HCT116 (cell line): ENCODE data around the gene PAX8. TPM values are rescaled to one million over a fixed set of nuclear protein-coding genes. Genes with fewer than 3 reads are reported as not detected.

Source experiments
- ATAC-seq: fragments of 200-7000 bp; cut with Tn5 transposase; 2 replicates; pipeline ENCODE4 v1.9.1; 2020; ENCODE audit warnings: mild to moderate bottlenecking, moderate library complexity
- BruUV-seq: library from RNA; stranded (reverse); fragments of 400-500 nt; replicated peaks from 2 replicates; lab custom pipeline; 2021; lab: Mats Ljungman, UMichigan
- CTCF ChIA-PET: fragments of 300-600 bp; sonication (Branson Sonifier 250); formaldehyde crosslinking; loops from one replicate; lab custom pipeline; 2021; ENCODE audit warnings: antibody characterized with exemption; lab: Charles Lee
- POLR2A ChIA-PET: fragments of 300-600, 350-600 bp; sonication (Branson Sonifier 250); formaldehyde crosslinking; loops from one replicate; lab custom pipeline; 2021; ENCODE audit warnings: antibody characterized with exemption; lab: Charles Lee
- RAD21 ChIA-PET, 2 experiments: fragments of 300-600 bp; sonication (Branson Sonifier 250); formaldehyde crosslinking; loops; one replicate each; lab custom pipeline; 2023; ENCODE audit warnings: low total read pairs in 2 of 2; ENCODE audit not compliant: uncharacterized antibody in 2 of 2, unreplicated experiment in 2 of 2, low non-redundant PET in 1 of 2; lab: Charles Lee
- DNase-seq: peaks from one replicate; pipeline ENCODE4 v3.0.0-alpha.2; 2010; ENCODE audit warnings: low read depth, low spot score
- H2AFZ ChIP-seq: fragments of 200-600 bp; shearing (Covaris generic), sonication (generic); 2 replicates; pipeline ENCODE4 v1.6.1; 2017; ENCODE audit warnings: low read depth, mixed run types, mixed read lengths, antibody characterized with exemption, low read length; ENCODE audit not compliant: poor library complexity, severe bottlenecking
- H3K27ac ChIP-seq: 2 replicates; pipeline ENCODE4 v1.5.1; 2012; ENCODE audit warnings: low read depth, low read length
- H3K27me3 ChIP-seq: fragments of 200-600 bp; sonication (generic); 2 replicates; pipeline ENCODE4 v1.6.1; 2016; ENCODE audit warnings: mixed run types, low read length, mixed read lengths; ENCODE audit not compliant: insufficient read depth
- H3K36me3 ChIP-seq, 2 experiments: fragments of 200-500 bp in 1 of 2; fragments of 200-600 bp in 1 of 2; sonication (Bioruptor generic) in 1 of 2; sonication (generic) in 1 of 2; 2 replicates each; pipeline versions ENCODE4 v1.5.1 to v1.6.1; 2014 to 2016; ENCODE audit warnings: low read length in 2 of 2, inconsistent platforms in 1 of 2, mixed read lengths in 1 of 2, mixed run types in 1 of 2; ENCODE audit not compliant: insufficient read depth in 2 of 2, control insufficient read depth in 1 of 2
- H3K4me1 ChIP-seq, 2 experiments: fragments of 200-600 bp in 1 of 2; sonication (generic) in 1 of 2; 2 replicates each; pipeline versions ENCODE4 v1.5.1 to v1.6.1; 2012 to 2017; ENCODE audit warnings: low read length in 2 of 2, inconsistent platforms in 1 of 2, mild to moderate bottlenecking in 1 of 2, mixed read lengths in 1 of 2, mixed run types in 1 of 2, moderate library complexity in 1 of 2; ENCODE audit not compliant: insufficient read depth in 2 of 2, control insufficient read depth in 1 of 2
- H3K4me2 ChIP-seq: fragments of 200-600 bp; sonication (generic); 2 replicates; pipeline ENCODE4 v1.6.1; 2017; ENCODE audit warnings: mixed run types, low read length, mixed read lengths
- H3K4me3 ChIP-seq, 2 experiments: fragments of 200-600 bp in 1 of 2; sonication (generic) in 1 of 2; replicated peaks in 1 of 2; 2 replicates each; pipeline ENCODE4 v1.5.1; 2011 to 2016; ENCODE audit warnings: low read length in 2 of 2, control low read depth in 1 of 2, low read depth in 1 of 2, mild to moderate bottlenecking in 1 of 2, mixed read lengths in 1 of 2, mixed run types in 1 of 2
- H3K79me2 ChIP-seq: fragments of 200-600 bp; sonication (generic); 2 replicates; pipeline ENCODE4 v1.6.1; 2017; ENCODE audit warnings: mild to moderate bottlenecking, mixed run types, low read length, moderate library complexity, mixed read lengths; ENCODE audit not compliant: insufficient read depth
- H3K9ac ChIP-seq: fragments of 200-600 bp; sonication (generic); 2 replicates; pipeline ENCODE4 v1.6.1; 2016; ENCODE audit warnings: low read length, mixed read lengths
- H3K9me2 ChIP-seq: fragments of 200-600 bp; sonication (generic), shearing (Covaris generic); 2 replicates; pipeline ENCODE4 v1.6.1; 2017; ENCODE audit warnings: mixed run types, mild to moderate bottlenecking, moderate library complexity; ENCODE audit not compliant: insufficient read depth
- H3K9me3 ChIP-seq, 2 experiments: fragments of 200-500 bp in 1 of 2; fragments of 200-600 bp in 1 of 2; sonication (Bioruptor generic) in 1 of 2; sonication (generic) in 1 of 2; 2 replicates each; pipeline ENCODE4 v1.6.1; 2014 to 2017; ENCODE audit warnings: low read length in 2 of 2, mixed read lengths in 2 of 2, inconsistent platforms in 1 of 2, low read depth in 1 of 2, mild to moderate bottlenecking in 1 of 2, mixed run types in 1 of 2, moderate library complexity in 1 of 2; ENCODE audit not compliant: control insufficient read depth in 1 of 2, insufficient read depth in 1 of 2
- H4K20me1 ChIP-seq: fragments of 200-600 bp; sonication (generic), shearing (Covaris generic); 2 replicates; pipeline ENCODE4 v1.6.1; 2017; ENCODE audit warnings: mixed run types, mild to moderate bottlenecking, moderate library complexity; ENCODE audit not compliant: insufficient read depth
- JUND ChIP-seq: IDR thresholded peaks from 2 replicates; pipeline ENCODE4 v1.6.1; 2012
- POLR2A ChIP-seq: IDR thresholded peaks from 2 replicates; pipeline ENCODE4 v1.7.0; 2011; ENCODE audit warnings: borderline replicate concordance; ENCODE audit not compliant: insufficient read depth, insufficient read length; ENCODE audit errors: extremely low read depth
- RAD21 ChIP-seq: IDR thresholded peaks from 2 replicates; pipeline ENCODE4 v1.6.1; 2012; ENCODE audit warnings: low read depth, mild to moderate bottlenecking
- SRF ChIP-seq: IDR thresholded peaks from 2 replicates; pipeline ENCODE4 v1.6.1; 2012; ENCODE audit warnings: low read depth
- intact Hi-C: fragments of 100-400 bp; cut with micrococcal nuclease; formaldehyde crosslinking; loops from 2 replicates; pipeline ENCODE4 v1.10.0; 2022
- total RNA-seq: library from RNA; stranded (reverse); gene quantifications from one replicate; pipeline ENCODE4 v1.2.1, GENCODE V29; 2021; ENCODE audit not compliant: unreplicated experiment
- TF ChIP-seq, protein P1 (sequence below): IDR thresholded peaks from 2 replicates; pipeline ENCODE4 v1.6.1; 2012
- TF ChIP-seq, protein P2 (sequence below): IDR thresholded peaks from 2 replicates; pipeline ENCODE4 v1.6.1; 2012; ENCODE audit warnings: low read depth
- TF ChIP-seq, protein P3 (sequence below), 3 experiments: fragments of 200-600 bp in 1 of 3; sonication (generic) in 1 of 3; IDR thresholded peaks in 2 of 3; conservative IDR thresholded peaks in 1 of 3; 2 replicates each; pipeline ENCODE4 v1.5.1; 2012 to 2017; ENCODE audit warnings: low read depth in 2 of 3, low read length in 2 of 3, antibody characterized with exemption in 1 of 3, borderline replicate concordance in 1 of 3, control low read depth in 1 of 3, mild to moderate bottlenecking in 1 of 3, mixed read lengths in 1 of 3, mixed run types in 1 of 3, moderate library complexity in 1 of 3; ENCODE audit not compliant: insufficient read depth in 1 of 3

The PAX8 gene
- total RNA-seq, 1 experiment from 2014 or later, result 4.4 TPM

DNA sequence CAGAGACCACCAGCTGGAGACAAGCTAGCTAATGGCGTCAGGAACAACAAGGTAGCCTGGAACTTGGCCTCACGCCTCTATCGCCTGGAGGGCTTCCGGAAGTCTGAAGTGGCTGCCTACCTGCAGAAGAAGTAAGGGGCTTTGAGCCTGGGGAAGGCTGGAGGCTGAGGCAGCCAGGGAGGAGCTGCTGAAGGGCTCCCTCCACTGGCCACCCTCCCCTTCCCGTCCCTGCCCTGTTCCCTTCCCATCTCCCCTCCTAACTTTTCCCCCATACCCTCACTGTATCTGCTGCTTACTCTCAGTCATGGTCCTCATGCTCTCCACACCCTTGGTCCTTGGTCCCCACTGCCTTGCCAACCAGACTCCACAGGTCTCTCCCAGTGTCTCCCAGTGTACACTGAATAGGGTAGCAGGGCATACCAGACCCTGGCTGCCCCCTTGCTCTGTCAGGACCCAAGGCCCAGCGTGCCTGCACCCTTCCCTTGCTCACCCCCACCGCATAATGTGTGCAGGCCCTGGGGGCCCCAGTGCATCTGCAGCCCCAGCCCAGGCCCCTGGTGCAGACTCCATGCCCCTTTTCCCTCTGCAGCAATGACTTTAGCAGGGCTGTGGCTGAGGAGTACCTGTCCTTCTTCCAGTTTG lies 86.1 kb downstream of the PAX8 start:
- H3K27me3 ChIP-seq, result no peaks in the 10 kb centered on the region

More for the DNA sequence above, 86.1 kb downstream of the PAX8 start:
- Histone ChIP-seq H2AFZ (no peak overlapping the region), H3K4me1 (no peaks in the 10 kb centered on the region), H3K4me3 (no peak overlapping the region), H3K27ac (no peak overlapping the region), H3K4me2 (no peak overlapping the region), H3K9ac (no peak overlapping the region), H3K9me3 (no peaks in the 10 kb centered on the region), H3K79me2 (no peaks in the 10 kb centered on the region), H3K36me3 (no peaks in the 10 kb centered on the region), H3K9me2 (no peaks in the 10 kb centered on the region), H4K20me1 (no peaks in the 10 kb centered on the region)
- ATAC-seq, result peak; percentile 63
- TF ChIP-seq SRF, result no peak
- no peak for TF ChIP-seq JUND
- TF ChIP-seq POLR2A, result no peak
- peak; percentile 42 for TF ChIP-seq RAD21
- TF ChIP-seq, protein P1, sequence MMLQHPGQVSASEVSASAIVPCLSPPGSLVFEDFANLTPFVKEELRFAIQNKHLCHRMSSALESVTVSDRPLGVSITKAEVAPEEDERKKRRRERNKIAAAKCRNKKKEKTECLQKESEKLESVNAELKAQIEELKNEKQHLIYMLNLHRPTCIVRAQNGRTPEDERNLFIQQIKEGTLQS, result no peak
- TF ChIP-seq, protein P2, sequence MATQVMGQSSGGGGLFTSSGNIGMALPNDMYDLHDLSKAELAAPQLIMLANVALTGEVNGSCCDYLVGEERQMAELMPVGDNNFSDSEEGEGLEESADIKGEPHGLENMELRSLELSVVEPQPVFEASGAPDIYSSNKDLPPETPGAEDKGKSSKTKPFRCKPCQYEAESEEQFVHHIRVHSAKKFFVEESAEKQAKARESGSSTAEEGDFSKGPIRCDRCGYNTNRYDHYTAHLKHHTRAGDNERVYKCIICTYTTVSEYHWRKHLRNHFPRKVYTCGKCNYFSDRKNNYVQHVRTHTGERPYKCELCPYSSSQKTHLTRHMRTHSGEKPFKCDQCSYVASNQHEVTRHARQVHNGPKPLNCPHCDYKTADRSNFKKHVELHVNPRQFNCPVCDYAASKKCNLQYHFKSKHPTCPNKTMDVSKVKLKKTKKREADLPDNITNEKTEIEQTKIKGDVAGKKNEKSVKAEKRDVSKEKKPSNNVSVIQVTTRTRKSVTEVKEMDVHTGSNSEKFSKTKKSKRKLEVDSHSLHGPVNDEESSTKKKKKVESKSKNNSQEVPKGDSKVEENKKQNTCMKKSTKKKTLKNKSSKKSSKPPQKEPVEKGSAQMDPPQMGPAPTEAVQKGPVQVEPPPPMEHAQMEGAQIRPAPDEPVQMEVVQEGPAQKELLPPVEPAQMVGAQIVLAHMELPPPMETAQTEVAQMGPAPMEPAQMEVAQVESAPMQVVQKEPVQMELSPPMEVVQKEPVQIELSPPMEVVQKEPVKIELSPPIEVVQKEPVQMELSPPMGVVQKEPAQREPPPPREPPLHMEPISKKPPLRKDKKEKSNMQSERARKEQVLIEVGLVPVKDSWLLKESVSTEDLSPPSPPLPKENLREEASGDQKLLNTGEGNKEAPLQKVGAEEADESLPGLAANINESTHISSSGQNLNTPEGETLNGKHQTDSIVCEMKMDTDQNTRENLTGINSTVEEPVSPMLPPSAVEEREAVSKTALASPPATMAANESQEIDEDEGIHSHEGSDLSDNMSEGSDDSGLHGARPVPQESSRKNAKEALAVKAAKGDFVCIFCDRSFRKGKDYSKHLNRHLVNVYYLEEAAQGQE, result no peak
- TF ChIP-seq, protein P3, sequence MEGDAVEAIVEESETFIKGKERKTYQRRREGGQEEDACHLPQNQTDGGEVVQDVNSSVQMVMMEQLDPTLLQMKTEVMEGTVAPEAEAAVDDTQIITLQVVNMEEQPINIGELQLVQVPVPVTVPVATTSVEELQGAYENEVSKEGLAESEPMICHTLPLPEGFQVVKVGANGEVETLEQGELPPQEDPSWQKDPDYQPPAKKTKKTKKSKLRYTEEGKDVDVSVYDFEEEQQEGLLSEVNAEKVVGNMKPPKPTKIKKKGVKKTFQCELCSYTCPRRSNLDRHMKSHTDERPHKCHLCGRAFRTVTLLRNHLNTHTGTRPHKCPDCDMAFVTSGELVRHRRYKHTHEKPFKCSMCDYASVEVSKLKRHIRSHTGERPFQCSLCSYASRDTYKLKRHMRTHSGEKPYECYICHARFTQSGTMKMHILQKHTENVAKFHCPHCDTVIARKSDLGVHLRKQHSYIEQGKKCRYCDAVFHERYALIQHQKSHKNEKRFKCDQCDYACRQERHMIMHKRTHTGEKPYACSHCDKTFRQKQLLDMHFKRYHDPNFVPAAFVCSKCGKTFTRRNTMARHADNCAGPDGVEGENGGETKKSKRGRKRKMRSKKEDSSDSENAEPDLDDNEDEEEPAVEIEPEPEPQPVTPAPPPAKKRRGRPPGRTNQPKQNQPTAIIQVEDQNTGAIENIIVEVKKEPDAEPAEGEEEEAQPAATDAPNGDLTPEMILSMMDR (IDR thresholded peaks at IDR 0.05 in 2 of 3, conservative IDR thresholded peaks at IDR 0.05 in 1 of 3; ENCODE audit: borderline replicate concordance in 1 of 3, insufficient read depth in 1 of 3, low read depth in 2 of 3, low read length in 2 of 3), result peak in 2 of 3 experiments; percentile 12 to 23; a peak in 3 of 6 replicates
- intact Hi-C loops, result no loop called here
- RAD21 ChIA-PET, result no interaction called here
- DNase-seq, result no peak
- no TSS peak for BruUV-seq
- CTCF ChIA-PET, result interaction anchor here (1.0 to 1.9 kb wide), 2 partner anchors 54 to 56 kb away, joined by 5 to 6 read pairs; no protein-coding TSS in a partner anchor
- POLR2A ChIA-PET, result no interaction called here
